Right renal pelvis (tissue), 4 donors: ENCODE measurements around the gene WDR72. TPM values are rescaled to one million over a fixed set of nuclear protein-coding genes. Genes with fewer than 3 reads are reported as not detected.

Source experiments
- DNase-seq, 4 donors: peaks; one replicate each; pipeline ENCODE4 v3.0.0-alpha.2; 2013; ENCODE audit warnings: low read depth in 4 of 4, low spot score in 3 of 4, missing footprints in 1 of 4
- polyA plus RNA-seq, 4 donors: library from polyadenylated mRNA; unstranded; fragments of 120-200 nt; gene quantifications; one replicate each; pipeline ENCODE4 v1.2.1, GENCODE V29; 2013; ENCODE audit not compliant: insufficient read length in 4 of 4

WDR72 gene
- polyA plus RNA-seq, 4 donors, result 62.4 to 82.8 (median 74.3) TPM

GRCh38 chr15:53472210-53472609, 287.3 kb downstream of the WDR72 start:
- DNase-seq, result no peak

GRCh38 chr15:53470743-53471142, 288.7 kb downstream of the WDR72 start:
- DNase-seq, result no peak

- no peak for DNase-seq
Measured at GRCh38 chr15:53469422-53469821, 290.0 kb downstream of the WDR72 start.

Other genes with a start within 250 kb of the WDR72 start
- 1 to 10 TPM; 6.7 to 9.9 (median 9.1) TPM for gene UNC13C, start 218.8 kb upstream of the WDR72 start, polyA plus RNA-seq